Measurements from ENCODE around the gene GRAMD1B. TPM values are rescaled to one million over a fixed set of nuclear protein-coding genes. Genes with fewer than 3 reads are reported as not detected.

The GRAMD1B gene
- total RNA-seq, 3 donors from 2014 or later, result 20.2 to 24.4 (median 23.7) TPM

DNA sequence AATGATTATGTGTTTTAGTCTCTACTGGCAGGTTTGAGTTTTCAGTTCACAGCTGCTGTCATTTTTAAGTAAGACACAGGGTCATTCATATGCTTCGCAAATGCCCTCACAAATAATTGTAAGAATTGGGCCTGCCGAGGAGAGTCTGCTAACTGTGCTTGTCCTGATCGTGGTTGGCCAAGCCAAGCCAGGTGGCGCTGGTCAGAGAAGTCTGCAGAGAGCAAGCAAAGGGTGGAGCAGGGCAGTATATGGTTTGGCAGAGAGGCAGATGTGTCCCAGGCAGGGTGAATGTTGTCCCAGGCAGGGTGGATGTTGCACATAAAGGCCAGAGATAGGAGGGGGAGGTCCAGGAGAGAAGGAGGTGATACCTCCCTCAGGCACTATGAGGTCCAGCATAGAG, 171.7 kb downstream of the GRAMD1B start:
- no peak overlapping the region for H3K4me3 Mint-ChIP-seq
- H3K4me1 Mint-ChIP-seq (ENCODE audit: low read depth), result no peaks in the 10 kb centered on the region
- no peaks in the 10 kb centered on the region for H3K9me3 Mint-ChIP-seq
- peaks cover 22% of the 10 kb centered on the region for H3K36me3 Mint-ChIP-seq (ENCODE audit: insufficient read depth)
- ATAC-seq (no peak), DNase-seq (no peak)
- H3K27me3 Mint-ChIP-seq (ENCODE audit: low read depth), result no peaks in the 10 kb centered on the region

DNA sequence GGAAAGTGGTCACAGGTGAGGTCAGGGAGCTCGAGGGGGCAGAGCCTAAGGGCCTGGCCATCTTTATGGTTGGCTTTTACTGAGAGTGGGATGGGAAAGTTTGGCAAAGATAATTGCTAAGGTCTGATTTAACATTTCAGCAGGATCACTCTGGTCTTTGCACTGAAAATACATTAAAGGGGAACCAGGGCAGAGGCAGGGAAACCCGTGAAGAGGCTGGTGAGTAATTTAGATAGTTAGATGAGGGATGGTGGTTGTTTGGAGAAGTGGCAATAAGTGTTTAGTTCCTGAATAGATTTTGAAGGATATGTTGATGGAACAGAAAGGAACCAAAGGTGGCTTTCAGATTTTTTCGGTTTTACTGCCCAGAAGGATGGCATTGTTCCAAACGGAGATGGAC, 173.6 kb downstream of the GRAMD1B start:
- no peak overlapping the region for H3K4me3 Mint-ChIP-seq
- DNase-seq (no peak), ATAC-seq (no peak)
- no peaks in the 10 kb centered on the region for H3K4me1 Mint-ChIP-seq (ENCODE audit: low read depth)
- no peaks in the 10 kb centered on the region for H3K9me3 Mint-ChIP-seq
- H3K36me3 Mint-ChIP-seq (ENCODE audit: insufficient read depth), result peaks cover 25% of the 10 kb centered on the region
- no peaks in the 10 kb centered on the region for H3K27me3 Mint-ChIP-seq (ENCODE audit: low read depth)

DNA sequence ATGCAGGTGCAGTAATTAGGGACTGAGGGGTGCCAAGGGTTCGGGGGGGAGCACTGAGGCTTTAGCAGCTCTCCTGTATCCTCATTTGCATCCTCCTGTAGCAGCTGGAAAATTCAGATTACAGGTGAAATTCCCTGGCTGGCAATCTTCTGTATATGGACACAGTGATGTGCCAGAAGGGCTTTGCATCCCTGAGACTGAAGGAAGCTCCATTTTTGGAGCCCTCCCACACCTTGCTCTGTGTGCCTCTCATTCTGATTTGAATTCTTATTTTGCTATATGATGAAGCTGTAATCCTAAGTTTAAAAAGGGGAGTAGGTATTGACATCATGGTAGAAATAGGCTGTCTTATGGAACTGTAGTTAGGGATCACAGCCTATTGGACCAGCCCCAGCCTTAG, 177.7 kb downstream of the GRAMD1B start:
- DNase-seq (no peak), ATAC-seq (no peak)
- H3K4me1 Mint-ChIP-seq (ENCODE audit: low read depth), result no peaks in the 10 kb centered on the region
- no peaks in the 10 kb centered on the region for H3K27me3 Mint-ChIP-seq (ENCODE audit: low read depth)
- H3K36me3 Mint-ChIP-seq (ENCODE audit: insufficient read depth), result peaks cover 25% of the 10 kb centered on the region
- H3K4me3 Mint-ChIP-seq, result no peak overlapping the region
- no peaks in the 10 kb centered on the region for H3K9me3 Mint-ChIP-seq

DNA sequence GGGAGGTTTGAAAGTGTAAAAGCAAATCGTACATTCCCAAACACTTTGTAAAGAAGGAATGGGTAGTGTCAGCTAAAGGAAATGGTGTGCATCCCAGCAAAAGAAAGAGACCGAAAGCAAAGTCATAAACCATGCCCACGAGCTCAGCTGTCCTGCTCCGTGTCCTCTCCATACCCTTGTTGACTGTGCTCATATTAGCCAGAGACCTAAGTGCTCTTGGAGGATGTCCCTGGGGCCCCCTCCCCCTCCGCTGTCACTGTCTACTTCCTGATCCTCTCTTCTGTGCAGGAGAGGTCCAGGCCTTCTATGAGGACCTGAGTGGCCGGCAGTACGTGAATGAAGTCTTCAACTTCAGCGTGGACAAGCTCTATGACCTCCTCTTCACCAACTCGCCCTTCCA, 178.3 kb downstream of the GRAMD1B start:
- no peak for DNase-seq
- no peaks in the 10 kb centered on the region for H3K9me3 Mint-ChIP-seq
- no peaks in the 10 kb centered on the region for H3K4me1 Mint-ChIP-seq (ENCODE audit: low read depth)
- H3K27me3 Mint-ChIP-seq (ENCODE audit: low read depth), result no peaks in the 10 kb centered on the region
- H3K36me3 Mint-ChIP-seq (ENCODE audit: insufficient read depth), result peaks cover 24% of the 10 kb centered on the region
- no peak for ATAC-seq
- H3K4me3 Mint-ChIP-seq, result no peak overlapping the region

DNA sequence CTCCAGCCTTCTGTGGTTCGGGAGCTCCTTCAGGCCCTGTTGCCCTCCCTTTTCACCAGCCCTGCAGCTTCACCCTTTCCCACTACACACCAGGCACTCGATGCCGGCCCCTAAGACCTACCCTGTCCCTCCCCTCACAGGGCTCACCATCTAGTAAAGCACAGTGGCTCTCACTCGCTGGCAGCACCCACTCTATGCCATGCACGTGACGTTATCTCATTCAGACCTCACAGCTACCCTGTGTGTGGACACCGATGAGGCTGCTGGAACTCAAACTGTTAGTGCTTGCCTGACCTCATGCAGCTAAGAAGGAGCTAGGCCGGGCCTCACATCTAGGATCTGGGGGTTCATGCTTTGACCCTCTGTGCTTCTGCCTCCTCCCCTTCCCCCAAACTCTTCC, 178.9 kb downstream of the GRAMD1B start:
- Mint-ChIP-seq H3K36me3 (ENCODE audit: insufficient read depth) (peaks cover 20% of the 10 kb centered on the region), H3K9me3 (no peaks in the 10 kb centered on the region), H3K4me3 (no peak overlapping the region), H3K4me1 (ENCODE audit: low read depth) (no peaks in the 10 kb centered on the region), H3K27me3 (ENCODE audit: low read depth) (no peaks in the 10 kb centered on the region)
- DNase-seq (no peak), ATAC-seq (no peak)

DNA sequence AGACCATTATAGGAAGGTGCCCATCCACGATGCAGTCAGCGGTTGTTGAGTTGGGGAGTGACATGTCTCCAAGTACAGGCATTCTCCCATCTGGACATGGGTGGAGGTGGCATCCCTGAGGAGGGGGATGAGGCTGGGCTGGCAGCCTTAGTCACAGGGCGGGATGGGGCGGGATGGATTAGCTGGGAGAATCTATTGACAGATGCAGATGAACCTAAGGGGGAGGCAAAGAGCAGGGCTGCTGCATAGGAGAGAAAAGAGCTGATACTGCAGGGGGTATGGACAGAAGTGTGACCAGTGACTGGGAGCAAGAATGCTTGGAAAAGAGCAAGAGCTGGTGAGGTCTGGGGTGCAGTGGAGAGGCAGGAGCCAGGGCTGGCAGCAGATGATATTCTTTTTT, 181.6 kb downstream of the GRAMD1B start:
- no peak for DNase-seq
- Mint-ChIP-seq H3K4me1 (ENCODE audit: low read depth) (no peaks in the 10 kb centered on the region), H3K36me3 (ENCODE audit: insufficient read depth) (peaks cover 21% of the 10 kb centered on the region), H3K9me3 (no peaks in the 10 kb centered on the region), H3K27me3 (ENCODE audit: low read depth) (no peaks in the 10 kb centered on the region), H3K4me3 (no peak overlapping the region)
- ATAC-seq, result no peak

DNA sequence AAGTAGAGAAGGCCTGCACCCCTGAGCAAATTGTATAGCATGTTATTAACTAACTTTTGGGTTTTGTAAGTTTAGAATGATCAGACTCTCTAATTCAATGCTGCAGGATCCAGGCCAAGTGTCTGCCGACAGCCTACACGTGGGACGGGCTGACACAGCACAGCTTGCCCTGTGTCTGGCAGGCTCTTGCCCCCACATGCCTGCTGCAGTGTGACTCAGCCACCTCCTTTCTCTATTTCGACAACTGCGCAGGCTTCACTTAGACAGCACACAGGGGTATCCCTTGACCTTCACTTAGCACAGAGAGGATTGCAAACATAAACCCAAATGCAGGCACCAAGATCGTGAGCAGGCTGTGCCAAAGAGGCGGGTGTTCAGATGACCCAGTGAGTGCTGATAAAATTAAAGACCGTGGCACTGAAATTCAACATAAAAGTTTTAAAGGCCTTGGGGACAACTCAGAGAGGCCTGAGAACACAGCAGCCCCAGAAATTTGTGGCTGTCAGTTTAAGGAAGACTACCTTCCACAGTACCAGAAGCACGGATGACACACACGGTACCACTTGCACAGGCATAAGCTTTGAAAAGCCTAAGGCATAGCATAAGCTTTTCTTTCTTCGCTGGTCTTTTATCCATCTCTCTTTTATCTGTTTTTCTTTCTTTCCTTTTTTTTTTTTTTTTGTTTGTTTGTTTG, 186.6 kb downstream of the GRAMD1B start:
- H3K9me3 Mint-ChIP-seq, result no peaks in the 10 kb centered on the region
- DNase-seq (no peak), ATAC-seq (no peak)
- H3K36me3 Mint-ChIP-seq (ENCODE audit: insufficient read depth), result peaks cover 19% of the 10 kb centered on the region
- no peaks in the 10 kb centered on the region for H3K4me1 Mint-ChIP-seq (ENCODE audit: low read depth)
- H3K27me3 Mint-ChIP-seq (ENCODE audit: low read depth), result no peaks in the 10 kb centered on the region
- H3K4me3 Mint-ChIP-seq, result no peak overlapping the region

DNA sequence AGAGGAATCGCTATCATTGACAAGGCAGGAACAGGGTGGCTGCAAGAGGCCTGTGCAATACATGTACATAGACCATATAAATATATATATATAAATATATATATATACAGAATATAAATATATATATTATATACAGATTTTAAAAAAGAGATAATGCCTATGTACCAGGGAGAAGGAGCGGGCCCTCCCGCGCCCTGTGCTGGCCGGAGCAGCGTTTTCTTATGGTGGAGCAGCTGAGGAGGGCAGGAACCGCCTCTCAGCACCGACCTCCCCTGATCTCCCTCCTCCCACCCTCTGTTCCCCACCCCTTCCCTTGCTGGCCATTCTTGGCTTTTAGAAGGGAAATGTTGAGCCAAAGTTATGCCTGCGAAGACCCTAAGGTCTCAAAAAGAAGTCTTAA, 192.5 kb downstream of the GRAMD1B start:
- peaks cover 8% of the 10 kb centered on the region for H3K36me3 Mint-ChIP-seq (ENCODE audit: insufficient read depth)

DNA sequence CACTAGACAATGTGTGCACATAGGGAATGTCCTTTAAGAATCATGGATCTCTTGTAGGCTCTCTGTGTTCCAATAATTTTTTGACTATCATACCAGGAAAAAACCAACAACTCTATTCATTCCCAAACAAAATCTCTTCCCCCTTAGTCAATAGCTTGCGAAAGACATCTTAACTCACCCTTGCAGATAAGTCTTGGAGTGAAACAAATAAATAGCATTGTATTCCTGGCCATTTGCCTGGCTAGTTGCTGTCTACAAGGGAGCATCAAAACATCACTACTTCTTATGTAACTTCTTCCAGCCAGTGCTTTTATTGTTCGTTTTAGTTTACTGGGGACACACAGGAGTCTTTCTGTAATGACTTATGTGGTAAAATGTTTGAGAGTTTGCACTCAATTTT, 194.9 kb downstream of the GRAMD1B start:
- H3K4me3 Mint-ChIP-seq, result no peak overlapping the region
- DNase-seq, result no peak

More for the DNA sequence above, 192.5 kb downstream of the GRAMD1B start:
- ATAC-seq, result no peak
- H3K9me3 Mint-ChIP-seq, result no peaks in the 10 kb centered on the region
- no peaks in the 10 kb centered on the region for H3K27me3 Mint-ChIP-seq (ENCODE audit: low read depth)
- no peaks in the 10 kb centered on the region for H3K4me1 Mint-ChIP-seq (ENCODE audit: low read depth)
- no peak overlapping the region for H3K4me3 Mint-ChIP-seq
- no peak for DNase-seq

DNA sequence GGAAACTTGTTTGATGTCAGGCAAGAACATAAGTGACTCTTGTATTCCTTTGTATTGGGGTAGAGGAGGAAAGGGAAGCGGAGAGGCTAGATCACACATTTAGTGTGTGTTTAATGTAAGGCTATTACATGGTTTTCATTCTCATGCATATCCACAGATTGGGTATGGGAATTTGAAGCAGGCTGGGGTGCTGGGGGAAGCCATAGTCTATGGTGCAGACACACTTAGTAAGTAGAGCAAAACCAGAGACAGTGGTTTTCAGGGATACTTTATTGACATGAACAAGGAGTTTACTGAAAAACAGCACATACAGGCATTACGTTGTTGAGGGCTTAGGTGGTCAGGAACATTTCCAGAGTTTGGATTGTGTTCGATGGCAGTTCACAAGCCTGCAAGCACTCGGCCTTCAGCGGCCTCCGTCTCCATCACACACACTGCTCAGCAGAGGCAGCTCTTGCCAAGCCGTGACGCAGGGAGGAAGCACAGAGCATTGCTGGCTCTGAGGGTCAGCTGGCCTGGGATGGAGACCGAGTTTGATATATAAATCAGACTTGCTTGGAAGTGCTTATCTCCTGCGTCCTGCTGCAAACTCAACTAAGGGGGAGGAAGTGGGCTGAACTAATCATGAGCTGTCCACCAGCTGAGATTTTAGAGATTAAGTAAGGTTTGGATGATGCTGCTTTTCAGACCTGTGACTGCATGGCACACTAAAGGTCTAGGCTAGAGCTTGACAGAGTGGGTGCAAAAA, 199.0 kb downstream of the GRAMD1B start:
- no peak for DNase-seq
- no peak for ATAC-seq

More for the DNA sequence above, 194.9 kb downstream of the GRAMD1B start:
- H3K4me1 Mint-ChIP-seq (ENCODE audit: low read depth), result no peaks in the 10 kb centered on the region
- H3K36me3 Mint-ChIP-seq (ENCODE audit: insufficient read depth), result peaks cover 3% of the 10 kb centered on the region
- ATAC-seq, result no peak
- H3K27me3 Mint-ChIP-seq (ENCODE audit: low read depth), result peaks cover 2% of the 10 kb centered on the region
- no peaks in the 10 kb centered on the region for H3K9me3 Mint-ChIP-seq

DNA sequence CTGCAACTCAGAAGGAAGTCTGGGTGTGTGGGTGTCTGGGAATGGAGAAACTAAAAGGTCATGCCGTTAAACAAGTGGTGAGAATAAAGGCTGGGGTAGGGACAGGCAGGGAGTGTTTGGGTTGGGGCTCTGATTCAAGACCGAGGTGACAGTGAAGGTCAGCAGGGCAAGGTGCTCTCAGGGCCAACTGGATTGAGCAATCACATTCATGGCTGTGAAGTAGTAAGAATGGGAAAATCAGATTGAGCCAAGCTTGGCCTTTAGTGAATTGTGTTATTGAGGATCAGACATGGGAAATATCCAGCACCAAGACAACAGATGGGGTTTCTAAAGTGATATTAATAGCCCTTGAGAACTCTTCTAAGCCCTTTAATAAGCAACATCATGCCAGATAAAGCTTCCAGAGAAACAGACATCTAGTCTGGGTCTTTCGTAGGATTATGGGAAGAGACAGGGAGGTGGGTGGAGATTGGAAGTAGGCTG, 200.1 kb downstream of the GRAMD1B start:
- H3K4me1 Mint-ChIP-seq (ENCODE audit: low read depth), result no peaks in the 10 kb centered on the region
- H3K4me3 Mint-ChIP-seq, result no peak overlapping the region
- no peak for ATAC-seq
- H3K36me3 Mint-ChIP-seq (ENCODE audit: insufficient read depth), result no peaks in the 10 kb centered on the region
- DNase-seq, result no peak
- H3K9me3 Mint-ChIP-seq, result no peaks in the 10 kb centered on the region
- H3K27me3 Mint-ChIP-seq (ENCODE audit: low read depth), result peaks cover 8% of the 10 kb centered on the region

More for the DNA sequence above, 199.0 kb downstream of the GRAMD1B start:
- no peaks in the 10 kb centered on the region for H3K9me3 Mint-ChIP-seq
- no peaks in the 10 kb centered on the region for H3K36me3 Mint-ChIP-seq (ENCODE audit: insufficient read depth)
- peaks cover 2% of the 10 kb centered on the region for H3K27me3 Mint-ChIP-seq (ENCODE audit: low read depth)
- no peaks in the 10 kb centered on the region for H3K4me1 Mint-ChIP-seq (ENCODE audit: low read depth)
- H3K4me3 Mint-ChIP-seq, result no peak overlapping the region

DNA sequence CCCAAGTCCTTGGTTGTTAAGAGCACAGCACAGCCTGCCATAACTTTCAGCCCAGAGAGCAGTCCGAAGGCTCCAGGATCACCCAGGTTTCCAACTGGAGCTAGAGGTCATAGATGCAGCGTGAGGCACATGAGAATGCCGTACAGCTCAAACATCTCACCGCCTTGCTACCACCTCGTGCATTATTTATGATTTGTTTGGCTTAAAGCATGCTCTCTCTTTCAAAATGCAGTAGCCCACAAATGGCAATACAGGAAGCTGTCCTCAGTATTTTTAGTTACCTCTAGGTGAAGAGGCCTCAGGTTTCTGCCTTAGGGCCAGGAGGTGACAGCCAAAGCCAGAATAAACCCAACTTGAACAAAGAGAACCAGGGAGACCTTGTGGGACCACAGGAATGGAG, 210.0 kb downstream of the GRAMD1B start:
- Mint-ChIP-seq H3K36me3 (ENCODE audit: insufficient read depth) (no peaks in the 10 kb centered on the region), H3K4me1 (ENCODE audit: low read depth) (peaks cover 2% of the 10 kb centered on the region), H3K27me3 (ENCODE audit: low read depth) (peaks cover 26% of the 10 kb centered on the region), H3K9me3 (no peaks in the 10 kb centered on the region), H3K4me3 (no peak overlapping the region)
- no peak for ATAC-seq
- no peak for DNase-seq

DNA sequence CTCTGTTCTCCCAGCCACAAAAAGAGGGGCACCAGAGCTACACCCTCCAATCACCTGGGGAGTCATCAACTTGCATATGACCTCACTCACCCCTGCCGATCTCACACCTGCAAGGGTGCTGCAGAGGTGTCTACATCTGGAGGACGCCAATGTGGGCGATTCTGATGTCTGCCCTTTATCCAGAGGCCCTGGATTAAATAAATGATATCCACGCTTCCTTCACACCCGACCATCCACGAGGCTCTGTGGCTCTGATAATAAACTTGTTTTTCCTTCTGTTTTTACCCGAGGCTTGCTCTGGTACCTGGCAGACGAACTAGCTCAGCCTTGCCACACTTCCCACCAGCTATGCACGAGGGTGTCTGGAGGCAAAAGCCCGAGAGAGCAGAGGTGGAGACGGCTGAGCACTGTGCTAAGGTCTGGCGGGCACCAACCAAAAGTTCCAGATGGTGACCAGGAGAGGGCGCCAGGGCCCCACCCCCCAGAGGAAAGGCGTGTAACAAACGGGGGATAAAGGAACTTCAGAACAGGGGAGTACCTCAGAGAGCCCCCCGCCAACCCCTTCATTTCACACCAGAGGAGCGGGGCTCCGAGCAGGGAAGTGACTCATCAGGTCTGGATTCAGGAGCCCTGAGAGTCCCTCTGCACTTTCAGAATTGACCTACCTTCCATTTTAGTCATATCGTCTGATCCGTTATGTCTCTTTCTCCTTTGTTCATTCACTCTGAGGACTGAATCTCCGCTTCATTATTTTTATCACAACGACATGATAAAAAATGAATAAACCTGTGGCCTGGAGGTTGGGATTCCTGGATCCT, 210.8 kb downstream of the GRAMD1B start:
- Mint-ChIP-seq H3K9me3 (no peaks in the 10 kb centered on the region), H3K36me3 (ENCODE audit: insufficient read depth) (no peaks in the 10 kb centered on the region), H3K27me3 (ENCODE audit: low read depth) (peaks cover 30% of the 10 kb centered on the region), H3K4me1 (ENCODE audit: low read depth) (peaks cover 2% of the 10 kb centered on the region), H3K4me3 (no peak overlapping the region)
- ATAC-seq, result peak; percentile 78 to 81
- DNase-seq, result peak; percentile 53

DNA sequence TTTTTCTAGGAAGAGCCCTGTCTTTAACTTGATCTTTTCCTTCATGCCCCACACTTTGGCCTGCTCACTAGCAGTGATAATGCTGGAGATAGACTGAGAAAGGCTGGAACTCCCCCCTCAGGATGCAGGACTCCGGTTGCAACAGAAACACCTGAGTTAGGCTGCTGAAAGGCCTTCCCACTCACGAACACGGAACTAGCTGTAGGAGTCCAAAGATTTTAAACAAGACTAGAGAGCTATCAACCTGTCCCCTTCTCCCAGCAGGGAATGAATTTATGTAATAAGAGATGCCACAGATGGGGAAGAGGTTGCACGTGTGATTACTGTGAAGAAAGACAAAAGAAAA, 211.4 kb downstream of the GRAMD1B start:
- Mint-ChIP-seq H3K36me3 (ENCODE audit: insufficient read depth) (no peaks in the 10 kb centered on the region), H3K4me3 (no peak overlapping the region), H3K9me3 (no peaks in the 10 kb centered on the region), H3K27me3 (ENCODE audit: low read depth) (peaks cover 36% of the 10 kb centered on the region), H3K4me1 (ENCODE audit: low read depth) (peaks cover 2% of the 10 kb centered on the region)
- no peak for DNase-seq
- ATAC-seq, result no peak

Measured in activated T-cell treated with anti-CD3 and anti-CD28 coated beads, Interleukin-2, amount 50 U/mL, for 4 hours (primary cell).